Activated CD8-positive, alpha-beta memory T cell treated with anti-CD3 and anti-CD28 coated beads for 36 hours (primary cell): ENCODE results near the gene ABCC10. TPM values are rescaled to one million over a fixed set of nuclear protein-coding genes. Genes with fewer than 3 reads are reported as not detected.

ENCODE experiments used
- CTCF ChIA-PET: fragments of 350-600 bp; sonication (Branson Sonifier 250); formaldehyde crosslinking; loops from one replicate; lab custom pipeline; 2021; ENCODE audit warnings: antibody characterized with exemption; lab: Charles Lee
- POLR2A ChIA-PET: fragments of 350-600 bp; sonication (Branson Sonifier 250); formaldehyde crosslinking; loops from one replicate; lab custom pipeline; 2021; ENCODE audit warnings: antibody characterized with exemption; lab: Charles Lee
- total RNA-seq, 2 experiments: library from RNA; stranded (reverse); gene quantifications; one replicate each; pipeline ENCODE4 v1.2.3, GENCODE V29; 2021

The ABCC10 gene
- total RNA-seq, 2 experiments from 2014 or later = 33.0 to 36.0 TPM

DNA sequence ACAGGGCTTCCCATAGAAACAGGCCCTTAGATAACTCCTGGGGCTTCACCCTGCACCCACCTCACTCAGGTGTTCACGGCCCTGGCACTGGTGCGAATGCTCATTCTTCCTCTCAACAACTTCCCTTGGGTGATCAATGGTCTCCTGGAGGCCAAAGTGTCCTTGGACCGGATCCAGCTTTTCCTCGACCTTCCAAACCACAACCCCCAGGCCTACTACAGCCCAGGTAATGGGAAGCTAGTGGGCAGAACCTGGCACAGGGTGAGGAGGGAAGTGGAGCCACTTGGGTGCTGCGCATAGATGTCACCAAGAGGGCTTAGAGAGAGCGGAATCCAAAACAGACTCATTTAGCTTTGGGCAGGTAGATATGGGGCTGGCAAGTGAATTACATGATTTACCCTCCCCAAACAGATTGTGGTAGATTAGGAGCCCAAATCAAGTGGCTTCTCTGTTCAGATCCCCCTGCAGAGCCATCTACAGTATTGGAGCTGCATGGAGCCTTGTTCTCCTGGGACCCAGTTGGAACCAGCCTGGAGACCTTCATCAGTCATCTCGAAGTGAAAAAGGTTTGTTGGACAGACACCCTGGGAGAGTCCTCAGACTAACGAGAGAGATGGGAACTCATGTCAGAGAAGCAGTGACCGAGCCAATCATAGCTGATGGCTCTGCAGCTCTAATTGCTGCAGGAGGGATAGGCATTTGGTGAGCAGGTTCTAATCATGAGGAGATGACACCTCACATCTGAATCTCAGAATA is 8.5 kb downstream of the ABCC10 start:
- CTCF ChIA-PET = interaction anchor here (2.6 kb wide), 1 partner anchor 73 kb away, joined by 8 read pairs; no protein-coding TSS in a partner anchor
- POLR2A ChIA-PET = no interaction called here

DNA sequence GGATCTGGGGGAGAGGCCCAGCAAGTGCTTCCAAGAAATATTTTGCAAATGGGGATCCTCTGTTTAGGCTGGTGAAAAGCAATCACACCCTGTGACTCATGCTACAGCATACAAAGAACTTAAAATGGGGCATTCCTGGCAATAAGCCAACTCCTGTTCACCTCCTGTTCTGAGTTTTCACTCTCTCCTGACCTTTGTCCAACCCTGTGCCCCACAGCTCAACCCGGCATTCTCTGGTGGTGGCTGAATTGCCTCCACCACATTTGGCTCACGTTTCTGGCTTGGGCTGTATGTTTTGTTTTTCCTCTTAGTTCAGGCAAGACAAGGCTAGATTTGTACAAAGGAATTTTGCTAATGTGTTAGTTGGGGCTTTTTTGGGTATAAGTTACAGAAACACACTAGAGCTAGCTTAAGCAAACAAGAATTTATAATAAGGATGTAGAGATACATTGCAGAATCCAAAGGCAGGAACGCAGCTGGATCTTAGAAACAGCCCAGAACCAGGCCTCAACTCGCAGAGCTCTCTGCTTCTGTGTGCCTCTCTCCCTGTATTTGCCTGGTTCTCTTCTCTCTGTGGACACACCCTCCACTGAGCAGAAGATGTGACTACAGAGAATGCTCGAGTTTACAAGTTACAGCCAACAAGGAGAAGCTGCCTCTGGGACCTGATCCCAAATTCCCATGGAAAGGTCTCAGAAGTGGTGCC is 9.4 kb downstream of the ABCC10 start:
- CTCF ChIA-PET = interaction anchor here (0.6 to 2.6 kb wide), 4 partner anchors 10 to 169 kb away, joined by 3 to 8 read pairs (median 4); partner anchors contain the start of gene ABCC10
- POLR2A ChIA-PET = no interaction called here

DNA sequence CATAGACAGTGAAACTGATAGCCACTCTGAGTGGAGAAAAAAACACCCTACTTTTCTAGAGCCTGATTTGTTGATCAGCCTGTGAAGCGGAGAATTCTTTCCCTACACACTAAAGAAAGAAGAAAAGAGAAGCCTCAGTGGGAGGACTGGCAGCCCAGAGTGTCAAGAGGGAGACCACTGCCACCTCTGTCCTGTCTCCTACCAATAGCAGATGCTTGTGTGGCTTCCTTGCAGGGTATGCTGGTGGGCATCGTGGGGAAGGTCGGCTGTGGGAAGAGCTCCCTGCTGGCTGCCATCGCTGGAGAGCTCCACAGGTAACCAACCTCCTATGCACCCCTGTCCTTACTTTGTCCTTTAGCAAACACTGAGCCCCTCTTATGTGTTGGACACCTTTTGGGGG is 10.4 kb downstream of the ABCC10 start:
- ChIA-PET CTCF (interaction anchor here (1.2 kb wide), 1 partner anchor 11 kb away, joined by 3 read pairs; the partner anchor contains the start of gene ABCC10), POLR2A (no interaction called here)

DNA sequence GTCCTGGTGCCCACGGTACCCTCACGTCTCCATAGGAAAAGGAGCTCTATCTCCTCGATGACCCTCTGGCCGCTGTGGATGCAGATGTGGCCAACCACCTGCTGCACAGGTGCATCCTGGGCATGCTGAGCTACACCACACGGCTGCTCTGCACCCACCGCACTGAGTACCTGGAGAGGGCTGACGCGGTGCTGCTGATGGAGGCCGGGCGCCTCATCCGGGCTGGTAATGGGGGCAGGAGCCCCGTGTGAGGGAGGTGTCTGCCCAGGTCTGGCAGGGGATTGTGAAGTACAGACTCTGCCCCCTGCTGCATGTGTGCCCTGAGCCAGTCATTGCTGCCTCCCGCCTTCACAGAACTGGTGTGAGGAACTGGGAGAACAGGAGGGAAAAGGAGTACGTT is 15.6 kb downstream of the ABCC10 start:
- ChIA-PET CTCF (no interaction called here), POLR2A (no interaction called here)

DNA sequence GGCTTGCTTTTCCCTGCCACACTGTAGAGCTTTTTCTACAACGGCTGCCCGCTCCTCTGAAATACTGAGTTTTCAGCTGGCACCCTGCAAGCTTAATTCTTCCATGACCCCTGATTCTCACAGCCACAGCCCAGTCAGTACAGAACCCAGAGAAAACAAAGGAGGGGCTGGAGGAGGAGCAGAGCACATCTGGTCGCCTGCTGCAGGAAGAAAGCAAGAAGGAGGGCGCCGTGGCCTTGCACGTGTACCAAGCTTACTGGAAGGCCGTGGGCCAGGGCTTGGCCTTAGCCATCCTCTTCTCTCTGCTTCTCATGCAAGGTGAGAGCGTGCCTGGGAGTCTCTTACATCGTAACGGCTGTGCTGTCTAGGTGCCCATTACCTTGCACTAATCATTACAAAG is 16.7 kb downstream of the ABCC10 start:
- POLR2A ChIA-PET = no interaction called here
- CTCF ChIA-PET = interaction anchor here (1.2 kb wide), 1 partner anchor 9 kb away, joined by 3 read pairs; no protein-coding TSS in a partner anchor

DNA sequence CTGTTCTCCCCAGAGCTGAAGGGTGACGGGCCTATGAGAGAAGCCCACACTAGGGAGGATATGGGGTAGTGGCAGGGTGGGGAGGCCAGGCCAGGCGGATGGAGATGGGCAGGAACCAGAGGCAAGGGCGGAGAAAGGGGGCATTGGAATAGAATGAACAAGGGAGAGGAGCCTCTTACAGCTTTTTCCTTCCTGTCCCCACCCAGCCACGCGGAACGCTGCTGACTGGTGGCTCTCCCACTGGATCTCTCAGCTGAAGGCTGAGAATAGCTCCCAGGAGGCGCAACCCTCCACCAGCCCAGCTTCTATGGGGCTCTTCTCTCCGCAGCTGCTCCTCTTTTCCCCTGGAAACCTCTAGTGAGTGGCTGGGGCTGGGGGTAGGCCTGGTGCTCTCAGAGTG is 17.2 kb downstream of the ABCC10 start:
- POLR2A ChIA-PET = no interaction called here
- CTCF ChIA-PET = interaction anchor here (1.2 kb wide), 1 partner anchor 10 kb away, joined by 3 read pairs; no protein-coding TSS in a partner anchor

DNA sequence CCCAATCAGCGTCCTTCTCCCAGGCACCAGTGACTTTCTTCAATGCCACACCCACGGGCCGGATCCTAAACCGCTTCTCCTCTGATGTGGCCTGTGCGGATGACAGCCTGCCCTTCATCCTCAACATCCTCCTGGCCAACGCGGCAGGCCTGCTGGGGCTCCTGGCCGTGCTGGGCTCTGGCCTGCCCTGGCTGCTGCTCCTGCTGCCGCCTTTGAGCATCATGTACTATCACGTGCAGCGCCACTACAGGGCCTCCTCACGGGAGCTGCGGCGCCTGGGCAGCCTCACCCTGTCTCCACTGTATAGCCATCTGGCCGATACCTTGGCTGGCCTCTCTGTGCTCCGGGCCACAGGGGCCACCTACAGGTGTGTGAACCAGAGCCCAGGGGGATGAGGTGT is 18.2 kb downstream of the ABCC10 start:
- ChIA-PET POLR2A (no interaction called here), CTCF (no interaction called here)

DNA sequence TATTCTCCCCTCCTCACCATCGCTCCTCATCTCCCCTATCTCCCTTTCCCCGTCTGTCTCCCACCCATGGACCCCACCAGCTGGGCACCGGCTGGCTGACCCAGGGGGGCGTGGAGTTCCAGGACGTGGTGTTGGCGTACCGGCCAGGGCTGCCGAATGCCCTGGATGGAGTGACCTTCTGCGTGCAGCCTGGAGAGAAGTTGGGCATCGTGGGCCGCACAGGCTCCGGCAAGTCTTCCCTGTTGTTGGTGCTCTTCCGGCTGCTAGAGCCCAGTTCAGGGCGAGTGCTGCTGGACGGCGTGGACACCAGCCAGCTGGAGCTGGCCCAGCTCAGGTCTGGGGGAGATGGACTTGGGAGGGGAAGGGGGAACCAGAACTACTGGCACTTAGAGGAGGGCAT is 20.3 kb downstream of the ABCC10 start:
- POLR2A ChIA-PET = interaction anchor here (0.5 kb wide), 1 partner anchor 26 kb away, joined by 3 read pairs; no protein-coding TSS in a partner anchor
- CTCF ChIA-PET = interaction anchor here (1.0 kb wide), 2 partner anchors 59 to 61 kb away, joined by 3 read pairs; no protein-coding TSS in a partner anchor

DNA sequence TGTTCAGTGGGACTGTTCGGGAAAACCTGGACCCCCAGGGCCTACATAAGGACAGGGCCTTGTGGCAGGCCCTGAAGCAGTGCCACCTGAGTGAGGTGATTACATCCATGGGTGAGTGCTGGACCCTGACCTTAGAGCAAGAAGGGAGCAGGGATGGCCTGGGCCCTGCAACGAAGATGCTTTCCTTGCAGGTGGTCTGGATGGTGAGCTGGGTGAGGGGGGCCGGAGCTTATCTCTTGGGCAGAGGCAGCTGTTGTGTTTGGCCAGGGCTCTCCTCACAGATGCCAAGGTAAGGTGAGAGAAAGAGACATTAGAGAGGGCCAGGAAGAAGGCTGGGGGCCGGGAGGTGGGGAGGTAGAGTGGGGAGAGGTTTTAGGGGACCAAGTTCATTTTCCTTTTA is 21.6 kb downstream of the ABCC10 start:
- CTCF ChIA-PET = interaction anchor here (0.6 to 1.0 kb wide), 2 partner anchors 58 to 59 kb away, joined by 3 read pairs; no protein-coding TSS in a partner anchor
- POLR2A ChIA-PET = no interaction called here

DNA sequence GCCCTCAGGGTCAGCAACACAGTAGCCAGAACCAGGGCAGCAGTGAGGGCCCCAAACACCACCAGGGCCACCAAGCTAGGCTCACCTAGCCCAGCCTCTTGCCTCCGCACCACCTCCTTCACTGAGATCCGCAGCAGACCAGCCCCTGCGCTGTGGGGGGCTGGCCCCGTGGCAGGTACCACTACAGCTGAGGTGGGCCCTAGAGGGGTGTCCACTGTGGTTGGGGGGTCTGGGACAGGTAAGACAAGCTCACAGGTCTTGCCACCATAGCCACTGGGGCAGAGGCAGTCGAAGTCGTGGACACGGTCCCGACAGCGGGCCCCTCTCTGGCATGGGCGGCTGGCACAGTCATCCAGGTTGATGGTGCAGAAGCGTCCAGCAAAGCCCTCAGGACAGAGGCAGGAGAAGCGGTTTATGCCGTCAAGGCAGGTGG is 23.4 kb downstream of the ABCC10 start:
- ChIA-PET CTCF (no interaction called here), POLR2A (no interaction called here)

DNA sequence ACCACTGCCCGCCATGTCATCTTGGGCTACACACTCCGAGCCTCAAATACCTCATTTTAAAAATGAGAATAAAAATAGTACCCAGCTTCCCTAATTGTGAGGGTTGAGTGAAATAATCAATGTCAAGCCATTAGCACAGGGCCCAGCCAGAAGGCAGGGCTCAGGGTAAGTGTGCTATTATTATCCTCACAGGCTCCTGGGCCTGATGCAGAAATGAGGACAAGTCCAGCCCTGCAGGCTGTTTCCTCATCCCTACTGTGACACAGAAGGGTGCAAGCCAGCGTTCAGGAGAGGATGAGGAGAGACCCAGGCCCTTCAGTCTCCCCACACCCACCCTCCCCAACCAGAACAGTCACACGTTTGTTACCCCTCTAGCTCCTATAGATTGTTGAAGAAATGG is 24.0 kb downstream of the ABCC10 start:
- CTCF ChIA-PET = no interaction called here
- POLR2A ChIA-PET = no interaction called here

DNA sequence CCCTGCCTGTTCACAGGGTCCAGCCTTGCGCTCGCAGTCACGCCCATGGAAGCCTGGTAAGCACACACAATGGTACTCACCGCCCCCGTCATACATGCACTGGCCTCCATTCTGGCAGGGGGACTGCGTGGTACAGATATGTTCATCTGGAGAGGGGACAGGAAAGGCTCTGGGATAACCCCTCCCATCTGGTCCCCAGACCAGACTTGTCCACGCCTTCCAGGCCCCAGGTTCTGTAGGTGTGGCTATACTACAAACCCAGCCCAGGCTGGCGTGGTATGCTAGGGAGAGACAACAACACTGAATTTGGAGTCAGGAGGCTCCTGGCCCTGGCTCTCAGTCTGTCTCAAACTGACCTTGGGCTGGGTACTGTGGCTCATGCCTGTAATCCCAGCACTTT is 24.6 kb downstream of the ABCC10 start:
- CTCF ChIA-PET = interaction anchor here (1.4 kb wide), 1 partner anchor 228 kb away, joined by 4 read pairs; no protein-coding TSS in a partner anchor

DNA sequence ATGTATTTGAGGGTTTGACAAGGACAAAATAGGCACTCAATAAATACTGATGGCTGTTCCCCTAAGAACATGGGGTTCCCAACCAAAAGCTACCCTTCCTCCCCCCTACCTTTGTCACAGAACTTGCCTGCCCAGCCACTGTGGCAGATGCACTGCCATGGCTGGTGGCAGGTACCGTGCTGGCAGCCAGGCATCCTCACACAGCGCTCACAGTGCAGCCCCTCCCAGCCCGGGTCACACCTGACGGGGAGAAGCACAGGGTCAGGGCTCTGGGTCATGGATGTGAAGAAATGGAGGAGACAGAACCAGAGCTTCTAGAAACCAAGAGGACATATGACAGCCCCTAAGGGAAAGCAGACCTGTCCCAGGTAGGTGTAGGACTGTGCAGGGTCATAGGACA is 25.6 kb downstream of the ABCC10 start:
- ChIA-PET POLR2A (no interaction called here), CTCF (interaction anchor here (1.4 kb wide), 1 partner anchor 229 kb away, joined by 4 read pairs; no protein-coding TSS in a partner anchor)

More for the DNA sequence above, 24.6 kb downstream of the ABCC10 start:
- POLR2A ChIA-PET = no interaction called here

DNA sequence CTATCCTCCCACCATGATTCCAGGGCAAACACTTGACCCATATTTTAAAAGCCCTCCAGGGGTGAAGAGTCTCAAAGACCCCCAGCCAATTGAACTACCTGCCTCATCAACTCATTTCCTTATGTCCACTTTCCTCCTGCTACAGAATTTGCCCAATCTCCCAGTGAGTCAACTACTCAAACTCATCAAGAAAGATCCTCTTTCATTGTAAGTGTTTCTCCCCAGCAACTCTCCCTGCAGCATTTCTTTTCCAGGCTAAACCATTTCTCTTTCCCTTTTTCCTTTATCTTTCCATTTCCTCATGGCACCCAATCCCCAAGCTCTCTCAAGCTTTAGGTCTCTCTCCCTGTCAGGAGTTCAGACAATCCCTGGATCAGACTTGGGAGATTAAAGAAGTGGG is 26.5 kb downstream of the ABCC10 start:
- ChIA-PET CTCF (interaction anchor here (0.6 to 5.3 kb wide), 3 partner anchors 47 to 103 kb away, joined by 3 to 33 read pairs (median 7); no protein-coding TSS in a partner anchor), POLR2A (interaction anchor here (0.5 kb wide), 1 partner anchor 10 kb away, joined by 3 read pairs; no protein-coding TSS in a partner anchor)

DNA sequence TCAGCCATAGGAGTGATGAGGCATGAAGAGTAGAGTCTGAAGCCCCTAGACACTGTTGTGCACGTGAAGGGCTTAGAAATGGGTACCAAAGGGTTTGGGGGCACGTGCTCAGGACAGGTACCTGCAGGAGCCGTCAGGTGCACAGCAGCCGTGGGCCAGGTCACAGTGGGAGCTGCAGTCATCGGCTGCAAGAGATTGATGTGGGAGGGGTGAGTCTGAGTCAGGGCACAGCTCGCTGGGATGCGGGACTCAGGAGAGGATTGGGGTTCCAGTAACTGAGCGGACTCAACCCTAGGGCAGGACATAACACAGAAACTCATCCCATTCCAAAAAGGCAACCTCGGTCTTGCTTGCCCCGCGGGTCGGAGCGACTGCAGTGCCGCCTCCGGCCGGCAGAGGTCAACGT is 27.0 kb downstream of the ABCC10 start:
- POLR2A ChIA-PET = interaction anchor here (0.5 kb wide), 1 partner anchor 75 kb away, joined by 4 read pairs; no protein-coding TSS in a partner anchor
- CTCF ChIA-PET = interaction anchor here (1.4 to 5.3 kb wide), 2 partner anchors 46 to 52 kb away, joined by 3 to 33 read pairs; no protein-coding TSS in a partner anchor

DNA sequence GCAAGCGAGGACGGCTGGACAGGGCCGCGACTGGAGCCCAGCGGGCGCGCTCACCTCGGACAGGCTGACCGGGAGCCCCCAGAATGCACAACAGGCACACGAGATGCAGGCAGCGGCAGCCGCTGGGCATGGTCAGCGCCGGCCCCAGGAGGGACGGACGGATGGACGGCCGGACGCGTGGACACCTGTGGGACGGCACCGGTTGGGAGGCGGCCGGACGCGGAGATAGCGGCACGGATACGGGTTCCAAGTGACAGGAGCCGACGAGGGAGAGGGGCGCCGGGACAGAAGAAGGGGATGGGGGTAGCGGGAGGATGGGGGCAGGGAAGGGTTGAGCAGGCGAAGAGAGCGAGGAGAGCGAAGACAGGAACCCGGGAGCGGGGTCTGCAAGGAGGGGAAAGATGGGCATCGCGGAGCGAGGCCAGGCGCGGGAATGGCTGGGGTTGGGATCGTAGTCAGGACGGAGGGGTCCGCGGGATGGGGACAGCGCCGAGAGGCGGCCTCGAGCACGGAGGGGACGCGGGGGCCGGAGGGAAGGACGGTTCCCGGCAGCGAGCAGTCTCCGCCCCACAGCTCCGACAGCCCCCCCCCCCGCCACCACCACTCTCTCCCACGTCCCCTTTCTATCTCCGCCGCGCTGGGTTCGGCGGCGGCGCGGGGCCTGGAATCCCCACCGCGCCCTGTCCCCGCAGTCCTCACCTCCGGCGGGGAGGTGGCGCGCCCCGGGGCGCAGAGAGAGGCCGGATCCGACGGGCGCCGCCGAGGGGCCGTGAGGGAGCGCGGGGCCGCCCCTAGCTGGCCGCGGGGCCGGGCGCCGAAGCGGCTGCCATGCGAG is 27.6 kb downstream of the ABCC10 start:
- POLR2A ChIA-PET = interaction anchor here (0.5 to 1.5 kb wide), 4 partner anchors 22 to 86 kb away, joined by 4 to 8 read pairs (median 7); partner anchors contain the start of genes TJAP1 and ZNF318
- CTCF ChIA-PET = interaction anchor here (0.5 to 5.3 kb wide), 7 partner anchors 14 to 51 kb away, joined by 3 to 33 read pairs (median 3); partner anchors contain the start of gene TJAP1

DNA sequence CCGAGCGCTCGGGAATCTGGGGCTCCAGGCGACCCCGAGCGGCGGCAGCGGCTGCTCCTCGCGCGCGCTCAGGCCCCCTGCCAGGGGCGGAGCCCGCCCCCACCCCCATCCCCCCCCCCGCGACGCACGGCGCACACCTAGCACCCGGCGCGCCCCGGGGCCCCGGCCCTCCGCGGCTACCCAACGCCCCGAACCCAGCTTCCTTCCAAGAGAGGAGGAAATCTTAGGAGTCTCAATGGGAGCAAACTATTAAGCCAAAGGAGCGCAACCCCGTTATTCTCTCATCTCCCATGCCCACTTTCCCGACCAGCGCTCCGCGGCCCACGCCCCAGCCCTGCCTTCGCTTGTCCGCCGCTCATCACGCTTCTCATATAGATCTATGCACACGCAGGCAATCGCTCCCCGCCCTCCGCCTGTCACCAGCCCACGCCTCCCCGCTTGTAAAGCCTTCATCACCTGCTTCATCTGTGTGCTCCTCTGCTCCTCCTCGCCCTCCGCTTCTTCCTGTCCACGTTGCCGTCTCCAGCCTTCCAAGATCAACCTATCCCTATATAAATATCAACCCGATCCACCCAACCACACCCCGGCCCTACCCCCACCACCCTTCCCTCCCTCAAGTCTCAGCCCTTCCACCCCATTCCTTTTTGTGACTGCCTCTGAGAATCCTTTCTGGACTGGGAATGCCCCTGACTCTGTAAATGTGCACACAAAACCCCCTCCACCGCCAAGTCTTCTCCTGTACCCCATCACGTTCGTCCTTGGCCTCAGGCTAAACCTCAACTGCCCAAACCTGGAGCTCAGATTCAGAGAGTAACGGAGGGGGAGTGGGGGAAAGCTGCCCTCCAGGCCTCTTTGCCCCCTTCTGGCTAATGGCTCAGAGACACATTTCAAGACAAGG is 28.4 kb downstream of the ABCC10 start, which contains the start of gene DLK2:
Gene DLK2, minus strand, starts transcription at position 18 of the 898 bp plus-strand sequence. CDS start 723 bp downstream, outside the sequence.
- CTCF ChIA-PET = interaction anchor here (0.5 to 5.3 kb wide), 9 partner anchors 14 to 702 kb away, joined by 3 to 33 read pairs (median 4); partner anchors contain the start of gene TJAP1
- POLR2A ChIA-PET = interaction anchor here (0.6 to 1.5 kb wide), 5 partner anchors 21 to 163 kb away, joined by 3 to 7 read pairs (median 4); partner anchors contain the start of genes ABCC10 and TJAP1
